SK-N-MC (cell line): Measurements from ENCODE around the gene PLPP7.

Experiments
- EZH2 ChIP-seq: fragments of 200-600 bp; sonication (generic); IDR thresholded peaks from one replicate; pipeline ENCODE4 v1.6.1; 2017; ENCODE audit warnings: antibody characterized with exemption
- FOXP2 ChIP-seq: optimal IDR thresholded peaks from 2 replicates; pipeline ENCODE3; 2011; ENCODE audit warnings: mild to moderate bottlenecking, moderate library complexity; ENCODE audit not compliant: insufficient read depth; ENCODE audit errors: extremely low read length, control extremely low read depth
- POLR2AphosphoS5 ChIP-seq: IDR thresholded peaks from 2 replicates; pipeline ENCODE4 v1.6.1; 2012; ENCODE audit warnings: mild to moderate bottlenecking, low read depth, low read length, borderline replicate concordance

GRCh38 chr9:131264231-131264630 is 25.3 kb upstream of the PLPP7 start:
- TF ChIP-seq POLR2AphosphoS5 (no peak), EZH2 (no peak), FOXP2 (no peak)
